GM19328 (cell line): Measurements from ENCODE around the gene SLC4A2.
"Not testable (repeated sequence)": the region's sequence is repeated elsewhere in the genome, so short reads cannot be mapped to it uniquely, and the experiment has no call there.

Experiments
- ATAC-seq: cut with Tn5 transposase; IDR thresholded peaks from one replicate; pipeline ENCODE4 v1.9.1; 2021; ENCODE audit warnings: mild to moderate bottlenecking, moderate library complexity; ENCODE audit not compliant: unreplicated experiment

The SLC4A2 gene

DNA sequence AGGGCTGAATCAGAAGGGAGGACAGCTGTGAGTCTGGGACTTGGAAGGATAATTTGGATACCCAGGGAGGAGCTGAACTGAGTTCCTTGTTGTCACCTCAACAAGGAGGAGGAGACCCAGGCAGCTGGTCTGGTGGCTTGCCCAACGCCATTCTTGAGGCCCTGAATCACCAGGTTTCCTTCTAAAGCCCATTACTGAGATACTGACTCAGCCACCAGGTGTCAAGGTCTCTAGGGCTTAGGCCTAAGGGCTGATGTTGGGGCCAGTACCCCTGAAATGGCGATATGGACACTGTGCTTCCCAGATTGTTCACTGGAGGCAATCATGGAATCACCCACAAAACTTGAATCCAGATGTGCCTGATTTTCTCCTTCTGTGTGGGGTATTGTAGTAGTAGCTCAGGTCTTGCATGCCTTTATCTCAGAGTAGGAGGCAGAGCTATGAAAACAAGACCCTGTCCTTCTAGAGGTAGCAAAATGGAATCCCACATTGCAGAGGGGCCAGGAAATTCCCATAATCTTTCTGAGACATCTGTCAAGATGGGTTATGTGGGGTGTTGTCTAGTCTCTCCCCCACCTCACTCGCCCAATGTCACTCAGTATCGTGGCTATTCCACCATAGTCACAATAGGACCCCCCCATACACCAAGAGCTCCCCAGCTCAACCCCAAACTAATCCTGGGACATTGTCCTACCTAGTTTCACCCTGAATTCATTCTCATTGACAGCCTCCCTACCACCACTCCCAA lies 33.3 kb upstream of the SLC4A2 start:
- no peak for ATAC-seq

DNA sequence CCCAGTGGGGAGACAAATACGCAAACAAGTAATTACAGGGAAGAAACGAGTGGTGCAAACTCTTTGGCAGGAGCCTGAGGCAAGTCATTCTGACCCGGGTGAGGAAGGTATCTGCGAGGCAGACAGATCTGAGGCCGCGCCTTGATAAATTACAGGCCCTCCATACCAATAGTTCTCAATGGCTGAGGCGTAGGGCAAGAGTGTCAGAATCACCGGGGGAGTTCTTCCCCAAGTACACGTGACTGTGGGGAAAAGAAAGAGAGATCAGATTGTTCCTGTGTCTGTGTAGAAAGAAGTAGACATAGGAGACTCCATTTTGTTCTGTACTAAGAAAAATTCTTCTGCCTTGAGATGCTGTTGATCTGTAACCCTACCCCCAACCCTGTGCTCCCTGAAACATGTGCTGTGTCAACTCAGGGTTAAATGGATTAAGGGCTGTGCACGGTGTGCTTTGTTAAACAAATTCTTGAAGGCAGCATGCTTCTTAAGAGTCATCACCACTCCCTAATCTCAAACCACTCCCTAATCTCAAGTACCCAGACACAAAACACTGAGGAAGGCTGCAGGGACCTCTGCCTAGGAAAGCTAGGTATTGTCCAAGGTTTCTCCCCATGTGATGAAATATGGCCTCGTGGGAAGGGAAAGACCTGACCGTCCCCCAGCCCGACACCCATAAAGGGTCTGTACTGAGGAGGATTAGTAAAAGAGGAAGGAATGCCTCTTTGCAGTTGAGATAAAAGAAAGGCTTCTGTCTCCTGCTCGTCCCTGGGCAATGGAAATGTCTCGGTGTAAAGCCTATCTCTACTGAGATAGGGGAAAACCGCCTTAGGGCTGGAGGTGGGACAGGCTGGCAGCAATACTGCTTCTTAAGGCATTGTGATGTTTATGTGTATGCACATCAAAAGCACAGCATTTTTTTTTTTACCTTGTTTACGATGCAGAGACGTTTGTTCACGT lies 32.3 kb upstream of the SLC4A2 start:
- not testable (repeated sequence) for ATAC-seq

- not testable (repeated sequence) for ATAC-seq
Measured at GRCh38 chr7:151027728-151028130, 31.7 kb upstream of the SLC4A2 start.

- ATAC-seq, result peak; percentile 98
Measured at GRCh38 chr7:151028131-151028947, 31.1 kb upstream of the SLC4A2 start, which contains the start of gene ABCB8. Gene ABCB8, plus strand, starts transcription at chr7:151028450. Its CDS starts 66 bp downstream, at chr7:151028516.

DNA sequence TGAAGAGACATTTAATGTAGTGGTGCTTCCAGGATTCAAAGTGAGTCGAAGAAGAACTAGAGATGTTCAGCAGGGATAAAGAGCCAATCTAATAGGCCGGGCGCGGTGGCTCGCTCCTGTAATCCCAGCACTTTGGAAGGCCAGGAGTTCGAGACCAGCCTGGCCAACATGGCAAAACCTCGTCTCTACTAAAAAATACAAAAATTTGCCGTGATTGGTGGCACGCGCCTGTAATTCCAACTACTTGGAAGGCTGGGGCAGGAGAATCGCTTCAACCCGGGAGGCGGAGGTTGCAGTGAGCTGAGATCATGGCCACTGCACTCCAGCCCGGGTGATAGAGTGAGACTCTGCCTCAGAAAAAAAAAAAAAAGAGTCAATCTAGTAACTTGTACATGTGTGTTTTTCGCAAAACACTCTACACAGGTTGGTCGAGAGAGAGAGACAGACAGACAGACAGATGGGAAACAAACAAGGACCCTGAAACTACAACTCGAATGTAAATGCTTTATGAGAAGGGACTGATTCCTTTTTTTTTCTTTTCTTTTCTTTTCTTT lies 30.4 kb upstream of the SLC4A2 start:
- ATAC-seq, result no peak

GRCh38 chr7:151031011-151031410 lies 28.4 kb upstream of the SLC4A2 start:
- ATAC-seq, result no peak

DNA sequence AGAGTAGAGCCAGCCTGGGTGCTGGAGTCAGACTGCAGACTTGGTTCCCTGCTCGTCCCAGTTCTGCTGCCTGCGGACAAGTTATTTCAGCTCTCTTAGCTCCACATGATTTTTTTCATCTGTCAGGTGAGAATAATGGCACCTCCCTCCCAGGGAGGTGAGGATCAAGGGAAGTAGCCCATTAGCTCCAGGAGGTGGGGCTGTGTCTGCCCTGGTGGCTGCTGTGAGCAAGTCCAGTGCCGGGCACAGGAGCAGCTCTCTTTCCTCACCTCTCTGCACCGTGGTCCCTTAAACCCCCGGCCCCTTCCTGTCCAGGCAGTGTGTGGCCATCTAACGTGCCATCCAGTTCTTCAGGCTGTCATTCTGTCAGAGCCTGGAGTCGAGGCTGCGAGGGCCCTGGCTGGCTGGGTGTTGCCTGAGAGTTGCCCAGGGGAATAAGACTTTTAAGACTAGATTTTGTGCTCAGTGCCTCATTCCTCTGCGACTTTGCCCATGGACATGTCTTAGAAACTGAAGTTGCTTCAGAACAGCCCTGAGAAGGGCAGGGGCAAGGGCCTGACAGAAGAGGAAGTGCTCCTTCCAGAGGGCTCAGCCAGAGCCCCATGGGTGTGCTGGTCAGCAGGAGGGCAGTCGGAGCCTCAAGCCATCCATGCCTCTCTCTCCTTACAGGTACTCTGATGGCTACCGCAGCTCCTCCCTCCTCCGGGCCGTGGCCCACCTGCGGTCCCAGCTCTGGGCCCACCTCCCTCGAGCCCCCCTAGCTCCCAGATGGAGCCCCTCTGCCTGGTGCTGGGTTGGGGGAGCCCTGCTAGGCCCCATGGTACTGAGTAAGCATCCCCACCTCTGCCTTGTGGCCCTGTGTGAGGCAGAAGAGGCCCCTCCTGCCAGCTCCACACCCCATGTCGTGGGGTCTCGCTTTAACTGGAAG lies 26.2 kb upstream of the SLC4A2 start:
- no peak for ATAC-seq

- no peak for ATAC-seq
Measured at GRCh38 chr7:151033864-151034249, 25.5 kb upstream of the SLC4A2 start.

GRCh38 chr7:151034312-151035025 lies 24.9 kb upstream of the SLC4A2 start:
- ATAC-seq, result no peak

DNA sequence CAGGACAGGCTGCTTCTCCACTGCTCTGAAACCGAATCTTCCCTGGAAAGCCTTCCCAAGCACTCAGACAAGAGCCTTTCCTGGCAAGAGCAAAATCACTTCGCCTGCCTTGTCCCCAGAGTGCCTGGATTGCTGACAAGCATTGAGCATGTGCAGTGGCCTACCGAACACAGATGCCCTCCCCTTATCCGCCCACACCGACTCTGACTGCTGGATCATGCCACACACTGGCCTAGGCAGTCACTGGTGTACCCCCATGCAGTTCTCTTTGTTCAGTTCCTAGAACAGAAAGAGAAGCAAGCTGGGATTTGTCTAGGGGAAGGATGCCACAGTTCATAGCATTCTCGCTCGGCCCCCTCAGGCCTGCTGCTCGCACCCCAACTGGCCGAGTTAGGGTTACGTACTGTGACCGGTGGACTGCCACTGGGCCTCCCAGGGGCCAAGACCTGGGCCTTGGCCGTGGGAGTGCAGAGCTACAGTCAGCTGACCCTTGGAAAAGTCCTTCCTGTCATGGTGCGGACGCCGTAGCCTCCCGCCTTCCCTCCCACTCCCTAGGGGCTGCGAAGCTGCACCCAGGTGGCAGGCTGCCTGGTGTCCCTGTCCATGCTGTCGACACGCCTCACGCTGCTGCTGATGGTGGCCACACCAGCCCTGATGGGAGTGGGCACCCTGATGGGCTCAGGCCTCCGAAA lies 24.2 kb upstream of the SLC4A2 start:
- no peak for ATAC-seq

GRCh38 chr7:151035902-151036301 lies 23.5 kb upstream of the SLC4A2 start:
- no peak for ATAC-seq

DNA sequence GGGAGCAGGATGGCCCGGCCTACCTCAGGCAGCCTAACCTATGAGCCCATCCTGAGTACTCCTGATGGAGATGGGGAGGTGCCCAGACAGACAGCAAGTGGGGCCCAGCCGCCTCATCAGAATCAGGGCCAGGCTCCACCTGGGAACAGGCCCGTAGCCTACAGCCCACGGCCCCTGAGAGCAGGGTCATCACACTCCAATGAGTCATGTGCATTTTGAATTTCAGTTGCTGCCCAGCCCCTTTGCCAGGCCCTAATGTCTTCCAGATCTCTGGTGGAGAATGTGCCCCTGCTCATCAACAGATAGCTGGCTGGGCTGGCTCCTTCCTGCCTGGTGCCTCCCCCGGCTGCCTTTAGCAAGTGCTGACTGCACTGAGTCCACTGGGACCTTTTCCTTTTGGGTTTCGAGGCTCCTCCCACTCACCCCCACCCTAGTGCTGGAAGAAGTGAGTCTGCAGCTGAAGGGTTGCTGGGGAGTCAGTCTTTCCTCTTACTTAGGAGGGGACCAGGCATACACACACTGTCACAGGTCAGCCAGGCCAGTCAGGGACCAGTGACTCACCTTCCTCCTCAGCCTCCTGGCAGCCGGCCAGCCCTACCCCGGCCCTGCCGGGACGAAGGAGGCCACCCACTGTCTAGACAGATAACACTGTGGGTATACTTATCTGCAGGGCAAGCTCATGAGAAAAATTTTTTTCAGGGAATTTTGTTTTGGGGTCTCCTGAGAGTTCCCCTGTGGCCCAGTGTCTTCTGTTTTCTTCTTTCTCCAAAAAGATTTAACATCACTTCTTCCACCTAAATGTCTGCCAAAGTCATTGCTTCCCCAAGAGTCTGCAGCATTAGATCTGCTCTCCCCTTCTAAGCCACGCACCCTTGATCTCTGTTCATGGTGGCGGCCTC lies 20.2 kb upstream of the SLC4A2 start:
- ATAC-seq, result no peak

DNA sequence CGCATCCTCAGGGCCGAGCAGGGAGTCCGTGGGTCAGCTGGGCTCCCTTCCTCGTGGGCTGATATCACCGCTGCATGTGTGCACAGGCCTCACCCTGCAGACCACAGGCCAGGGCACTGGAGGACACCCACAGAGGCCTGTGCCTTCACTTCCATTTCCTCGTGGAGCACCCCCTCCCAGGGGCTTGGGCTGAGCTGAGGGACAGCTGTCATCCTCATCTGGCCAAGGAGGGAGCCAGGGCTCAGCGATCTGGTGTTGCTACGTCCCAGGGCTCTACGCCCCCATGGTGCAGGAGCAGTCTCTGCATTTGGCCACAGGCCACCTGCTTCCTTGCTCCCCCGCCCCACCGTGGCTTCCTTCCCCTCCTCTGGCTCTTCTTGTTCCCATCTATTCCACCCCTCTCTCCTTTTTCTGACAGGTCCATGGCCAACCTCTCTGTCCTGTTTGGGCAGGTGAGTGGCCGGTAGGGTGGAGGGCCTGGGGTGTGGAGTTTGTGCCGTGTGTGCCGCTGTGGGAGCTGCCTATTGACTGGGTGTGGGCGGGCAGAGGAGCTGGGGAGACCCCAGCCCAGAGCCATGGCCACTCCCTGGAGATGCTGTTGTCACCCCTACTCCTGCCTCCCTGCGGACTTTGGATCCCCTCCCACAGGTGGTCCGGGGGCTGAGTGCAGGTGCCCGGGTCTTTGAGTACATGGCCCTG lies 19.4 kb upstream of the SLC4A2 start:
- no peak for ATAC-seq

DNA sequence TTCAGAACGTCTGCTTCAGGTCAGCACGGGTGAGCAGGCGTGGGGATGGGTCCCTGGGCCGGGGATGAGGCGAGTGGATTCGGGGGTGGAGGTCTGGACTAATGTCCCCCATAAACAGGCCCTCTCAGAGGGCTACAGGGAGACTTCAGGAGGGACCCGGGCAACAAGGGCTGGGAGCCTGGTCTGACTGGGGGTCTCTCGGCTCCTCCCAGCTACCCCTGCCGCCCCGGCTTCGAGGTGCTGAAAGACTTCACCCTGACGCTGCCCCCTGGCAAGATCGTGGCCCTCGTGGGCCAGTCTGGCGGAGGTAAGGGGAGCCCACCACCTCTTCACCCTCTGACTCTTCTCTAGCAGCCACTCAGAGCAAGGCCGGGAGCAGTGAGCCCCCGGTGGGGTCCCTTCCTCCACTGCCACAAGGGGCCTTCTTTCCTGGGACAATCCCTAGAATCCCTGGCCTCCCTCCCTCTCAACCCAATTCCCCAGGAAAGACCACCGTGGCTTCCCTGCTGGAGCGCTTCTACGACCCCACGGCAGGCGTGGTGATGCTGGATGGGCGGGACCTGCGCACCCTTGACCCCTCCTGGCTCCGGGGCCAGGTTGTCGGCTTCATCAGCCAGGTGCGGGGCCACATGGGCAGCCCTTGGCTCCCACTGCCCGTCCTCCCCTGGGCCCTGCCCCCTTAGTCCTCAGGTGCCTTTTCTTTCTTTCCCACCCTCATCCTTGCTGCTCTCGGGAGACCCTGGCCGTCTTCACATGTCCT lies 18.6 kb upstream of the SLC4A2 start:
- ATAC-seq, result no peak

DNA sequence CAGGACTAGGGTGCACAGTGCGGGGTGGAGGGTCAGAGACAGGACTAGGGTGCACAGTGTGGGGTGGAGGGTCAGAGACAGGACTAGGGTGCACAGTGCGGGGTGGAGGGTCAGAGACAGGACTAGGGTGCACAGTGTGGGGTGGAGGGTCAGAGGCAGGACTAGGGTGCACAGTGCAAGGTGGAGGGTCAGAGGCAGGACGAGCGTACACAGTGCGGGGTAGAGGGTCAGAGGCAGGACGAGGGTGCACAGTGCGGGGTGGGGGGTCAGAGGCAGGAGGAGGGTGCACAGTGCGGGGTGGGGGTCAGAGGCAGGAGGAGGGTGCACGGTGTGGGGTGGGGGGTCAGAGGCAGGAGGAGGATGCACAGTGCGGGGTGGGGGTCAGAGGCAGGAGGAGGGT lies 15.9 kb upstream of the SLC4A2 start:
- not testable (repeated sequence) for ATAC-seq

- ATAC-seq, result no peak
Measured at GRCh38 chr7:151043959-151044358, 15.4 kb upstream of the SLC4A2 start.
